NCI-H1105 (cell line): Measurements from ENCODE around the gene FLCN.
"Not testable (repeated sequence)": the region's sequence is repeated elsewhere in the genome, so short reads cannot be mapped to it uniquely, and the experiment has no call there.

ENCODE experiments used
- DNase-seq: peaks from one replicate; lab custom pipeline; 2025; lab: John Stamatoyannopoulos, UW

Gene FLCN

GRCh38 chr17:17184985-17185757, 51.8 kb downstream of the FLCN start:
- DNase-seq: not testable (repeated sequence)

DNA sequence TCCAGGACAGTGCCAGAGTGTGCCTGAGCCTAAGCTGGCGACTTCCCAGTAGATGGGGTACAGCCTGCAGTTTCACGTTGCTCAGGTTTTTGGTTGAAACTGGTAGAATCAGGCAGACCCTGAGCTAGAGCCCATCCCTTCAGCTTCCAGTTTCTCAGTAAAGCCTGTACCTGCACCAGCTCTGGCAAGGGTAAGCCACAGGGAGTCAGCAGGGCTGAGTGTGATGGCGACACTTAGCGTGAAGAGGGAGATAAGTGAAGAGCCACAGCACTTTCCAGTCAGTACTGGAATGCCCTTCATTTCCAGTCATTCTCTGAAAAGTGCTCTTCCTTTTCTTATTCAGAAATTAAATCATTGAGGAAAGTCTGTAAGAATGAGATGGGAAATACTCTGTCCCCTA, 53.2 kb downstream of the FLCN start:
- DNase-seq: no peak

DNA sequence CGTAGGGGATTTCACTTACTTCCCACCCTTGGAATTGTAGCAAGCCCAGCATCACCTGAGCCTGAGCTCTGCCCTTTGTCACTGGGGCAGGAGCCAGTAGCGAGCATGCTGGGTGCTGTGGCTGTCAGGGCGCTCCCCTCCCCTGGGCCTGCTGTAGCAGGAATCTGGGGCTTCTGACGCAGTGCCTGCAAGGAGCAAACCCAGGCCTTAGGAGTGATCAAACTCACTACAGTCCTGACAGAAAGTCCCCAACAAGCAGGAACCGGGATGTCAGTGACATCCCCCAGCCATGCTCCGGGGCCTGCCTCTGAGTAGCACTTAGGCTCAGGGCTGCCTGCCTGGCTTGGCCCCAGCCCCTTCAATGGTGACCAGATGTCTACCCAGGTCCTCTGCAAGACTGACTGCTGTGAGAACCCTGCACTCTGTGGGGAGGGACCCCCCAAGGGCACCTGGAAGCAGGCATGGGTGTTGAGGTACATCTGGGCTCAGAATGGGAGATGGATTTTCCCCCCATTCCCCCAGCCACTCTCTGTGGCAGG, 54.3 kb downstream of the FLCN start:
- DNase-seq: no peak

DNA sequence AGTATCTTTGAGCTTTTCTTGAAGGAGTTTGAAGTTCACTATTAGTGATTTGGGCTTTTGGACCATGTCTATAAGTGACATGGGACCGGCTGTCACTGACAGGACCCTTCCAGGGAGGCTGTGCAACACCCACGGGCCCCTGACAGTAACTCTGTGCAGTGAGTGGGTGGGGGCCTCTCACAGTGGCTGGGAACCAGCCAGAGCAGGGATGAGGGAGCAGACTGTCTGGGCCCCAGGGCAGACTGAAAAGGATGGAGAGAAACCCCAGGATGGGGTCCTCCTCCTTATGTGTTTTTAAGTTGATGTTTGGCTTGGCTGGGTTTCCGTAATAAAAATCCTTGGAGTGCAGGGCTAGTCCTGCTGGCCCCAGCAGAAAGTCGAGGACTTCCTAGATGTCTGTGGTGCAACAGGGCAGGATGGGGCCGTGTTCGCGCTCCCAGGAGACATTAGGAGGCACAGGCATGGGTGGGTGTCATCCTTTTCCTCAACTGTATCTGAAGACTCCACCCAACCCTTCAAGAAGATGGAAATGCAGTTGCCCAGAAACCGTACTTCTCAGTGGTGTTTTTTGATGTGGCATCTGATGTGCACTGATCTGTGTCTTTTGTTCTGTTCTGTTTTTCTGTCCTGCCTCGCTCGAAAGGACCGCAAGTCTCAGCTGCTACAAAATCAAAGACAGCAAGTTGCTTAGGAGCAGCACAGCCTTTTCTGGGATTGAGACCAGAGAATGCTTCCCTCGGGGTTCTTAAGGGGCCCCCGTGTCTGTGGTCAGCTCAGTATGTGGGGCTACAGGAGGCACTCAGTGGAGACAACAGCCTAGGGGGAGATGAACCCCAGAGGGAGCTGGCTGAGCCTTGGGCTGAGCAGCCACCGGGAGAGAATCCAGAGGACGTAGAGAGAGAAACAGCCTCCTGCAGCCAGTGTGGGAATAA, 55.0 kb downstream of the FLCN start:
- DNase-seq: no peak

GRCh38 chr17:17180741-17181525, 56.0 kb downstream of the FLCN start:
- no peak for DNase-seq

GRCh38 chr17:17180141-17180603, 56.8 kb downstream of the FLCN start:
- DNase-seq: no peak

DNA sequence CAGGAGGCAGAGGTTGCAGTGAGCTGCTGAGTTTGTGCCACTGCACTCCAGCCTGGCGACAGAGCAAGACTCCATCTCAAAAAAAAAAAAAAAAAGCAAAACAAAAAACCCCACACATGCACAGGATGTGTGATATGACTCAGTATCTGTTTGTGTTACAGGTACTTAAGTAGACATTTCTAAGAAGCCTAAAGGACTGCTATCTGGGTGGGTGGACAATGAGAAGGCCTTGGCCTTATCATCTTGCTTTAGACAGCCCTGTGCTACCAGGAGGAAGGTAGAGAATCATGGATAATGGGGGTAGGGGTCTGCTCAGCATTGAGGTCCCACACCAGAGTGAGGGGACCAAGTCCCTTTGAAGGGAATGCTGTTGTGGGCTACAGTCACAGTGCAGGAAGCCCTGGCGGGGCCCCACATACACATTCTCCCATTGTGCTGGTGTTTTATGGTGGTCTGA, 57.6 kb downstream of the FLCN start:
- no peak for DNase-seq

DNA sequence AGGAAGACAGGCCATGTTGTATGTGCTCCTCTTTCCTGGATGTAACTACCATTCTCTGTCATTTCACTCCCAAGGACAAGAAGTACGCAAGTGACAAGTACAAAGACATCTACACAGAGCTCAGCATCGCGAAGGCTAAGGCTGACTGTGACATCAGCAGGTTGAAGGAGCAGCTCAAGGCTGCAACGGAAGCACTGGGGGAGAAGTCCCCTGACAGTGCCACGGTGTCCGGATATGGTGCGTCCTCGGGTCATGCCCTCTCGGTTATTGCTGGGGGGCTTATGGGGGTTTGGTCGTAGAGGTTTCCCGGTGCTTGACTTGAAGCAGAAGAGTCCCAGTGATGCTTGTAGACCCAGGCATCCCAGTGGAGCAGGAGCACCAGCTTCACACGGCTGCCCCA, 59.8 kb downstream of the FLCN start:
- DNase-seq: no peak

DNA sequence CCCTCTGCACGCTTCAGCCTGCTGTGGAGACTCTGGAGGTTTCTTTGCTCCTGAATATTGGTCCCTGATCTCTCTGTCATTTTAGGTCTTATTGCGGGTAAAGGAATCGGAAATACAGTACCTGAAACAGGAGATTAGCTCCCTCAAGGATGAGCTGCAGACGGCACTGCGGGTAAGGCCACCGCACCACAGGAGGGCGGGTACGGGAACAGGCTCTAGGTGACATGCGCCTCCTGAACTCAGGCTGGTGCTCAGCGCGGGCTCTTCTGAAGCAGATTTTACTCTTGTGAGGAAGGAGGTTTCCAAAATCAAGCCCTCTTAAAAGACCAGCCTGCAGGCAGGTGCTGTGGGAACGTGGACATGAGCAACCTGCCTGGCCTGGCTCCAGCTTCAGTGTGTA, 60.6 kb downstream of the FLCN start:
- no peak for DNase-seq

DNA sequence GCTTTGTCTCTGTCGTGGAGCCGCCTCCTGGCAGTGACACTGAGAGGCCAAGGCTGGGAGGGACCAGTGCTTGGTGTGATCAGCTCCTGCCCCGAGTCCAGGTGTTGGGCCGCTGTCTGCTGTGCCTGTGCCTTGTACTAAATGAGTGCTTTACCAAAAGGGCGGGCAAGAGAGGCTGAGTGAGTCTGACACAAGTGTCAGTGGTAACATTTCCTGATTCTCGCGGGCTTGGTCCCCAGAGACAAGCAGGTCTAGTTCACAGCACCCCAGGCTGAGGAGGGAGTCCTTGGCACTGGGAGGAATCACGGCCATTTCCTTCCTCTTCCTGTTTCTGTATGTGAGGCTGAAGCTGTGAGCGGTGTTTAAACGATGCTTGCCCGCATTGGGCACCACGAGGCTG, 61.1 kb downstream of the FLCN start:
- no peak for DNase-seq

GRCh38 chr17:17175340-17175739, 61.6 kb downstream of the FLCN start:
- no peak for DNase-seq

DNA sequence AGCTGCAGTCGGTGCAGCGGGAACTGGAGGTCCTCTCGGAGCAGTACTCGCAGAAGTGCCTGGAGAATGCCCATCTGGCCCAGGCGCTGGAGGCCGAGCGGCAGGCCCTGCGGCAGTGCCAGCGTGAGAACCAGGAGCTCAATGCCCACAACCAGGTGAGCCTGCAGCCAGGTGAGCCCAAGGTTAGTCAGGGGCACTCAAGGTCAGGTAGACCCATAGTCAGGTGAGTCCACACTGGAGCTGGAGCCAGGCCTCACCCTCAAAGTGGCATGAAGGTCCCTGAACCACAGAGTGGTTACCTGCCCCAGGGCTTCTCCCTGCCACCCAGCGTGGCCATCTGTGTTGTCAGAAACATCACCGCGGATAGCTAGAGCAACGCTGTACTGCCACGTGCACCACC, 63.0 kb downstream of the FLCN start:
- DNase-seq: no peak

DNA sequence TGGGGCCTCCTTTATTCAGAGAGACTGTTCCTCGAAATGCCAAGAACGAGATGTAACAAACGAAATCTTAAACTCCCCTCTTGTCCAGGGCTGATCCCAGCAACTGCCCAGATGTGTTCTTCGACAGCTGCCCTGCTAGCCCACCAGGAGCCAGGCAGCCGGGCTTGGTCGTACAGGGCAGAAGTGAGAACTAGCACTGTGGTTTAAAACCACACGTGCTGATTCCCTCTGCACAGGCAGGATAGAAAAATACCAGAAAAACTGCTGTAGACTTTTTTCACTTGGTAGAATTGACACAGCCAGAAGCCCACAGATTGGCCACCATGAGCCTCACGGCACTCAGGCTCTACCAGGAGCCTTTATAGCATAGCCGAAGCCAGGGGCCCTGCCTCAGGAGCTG, 64.0 kb downstream of the FLCN start:
- DNase-seq: no peak

- DNase-seq: no peak
Observed at GRCh38 chr17:17172001-17172939, 64.7 kb downstream of the FLCN start.

GRCh38 chr17:17171186-17171585, 65.8 kb downstream of the FLCN start:
- DNase-seq: no peak

GRCh38 chr17:17170346-17170985, 66.5 kb downstream of the FLCN start:
- no peak for DNase-seq

DNA sequence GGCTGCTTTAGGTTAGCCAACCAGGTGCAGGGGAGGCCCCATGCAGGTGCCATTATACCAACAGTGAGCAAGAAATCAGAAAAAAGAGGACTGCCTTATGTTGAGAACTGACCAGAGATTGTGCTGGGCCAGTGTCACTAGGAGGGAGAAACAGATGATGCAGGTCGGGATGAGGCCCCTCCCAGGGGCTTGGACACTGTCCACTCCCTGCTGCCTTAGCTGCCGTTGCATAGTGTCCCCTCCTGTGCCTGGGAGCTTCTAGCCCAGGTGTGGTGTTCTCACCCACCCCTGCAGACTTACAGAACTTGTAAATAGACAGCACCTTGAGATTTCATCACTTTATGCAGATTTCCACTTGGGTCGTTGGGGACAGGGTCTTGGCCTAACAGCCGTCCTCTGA, 67.6 kb downstream of the FLCN start:
- DNase-seq: no peak

GRCh38 chr17:17168401-17168800, 68.6 kb downstream of the FLCN start:
- DNase-seq: no peak

GRCh38 chr17:17167986-17168385, 69.0 kb downstream of the FLCN start:
- DNase-seq: no peak

DNA sequence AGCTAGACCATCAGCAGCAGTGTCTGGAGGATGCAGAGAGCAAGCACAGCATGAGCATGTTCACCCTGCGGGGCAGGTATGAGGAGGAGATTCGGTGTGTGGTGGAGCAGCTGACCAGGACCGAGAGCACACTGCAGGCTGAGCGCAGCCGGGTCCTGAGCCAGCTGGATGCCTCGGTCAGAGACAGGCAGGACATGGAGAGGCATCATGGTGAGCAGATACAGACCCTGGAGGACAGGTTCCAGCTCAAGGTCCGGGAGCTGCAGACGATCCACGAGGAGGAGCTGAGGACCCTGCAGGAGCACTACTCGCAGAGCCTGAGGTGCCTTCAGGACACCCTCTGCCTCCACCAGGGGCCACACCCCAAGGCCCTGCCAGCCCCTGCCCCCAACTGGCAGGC, 69.6 kb downstream of the FLCN start:
- DNase-seq: no peak
